NB4 (cell line): ENCODE measurements around the gene TEX53.

Source experiments
- CTCF ChIP-seq: IDR thresholded peaks from one replicate; pipeline ENCODE4 v1.5.1; 2012; ENCODE audit warnings: low read depth, low read length
- MAX ChIP-seq: IDR thresholded peaks from 2 replicates; pipeline ENCODE4 v1.6.1; 2011; ENCODE audit warnings: low read depth, low read length
- MYC ChIP-seq: IDR thresholded peaks from 2 replicates; pipeline ENCODE4 v1.6.1; 2011; ENCODE audit warnings: low read depth, low read length
- POLR2A ChIP-seq: IDR thresholded peaks from 2 replicates; pipeline ENCODE4 v1.6.1; 2011; ENCODE audit warnings: mild to moderate bottlenecking; ENCODE audit not compliant: insufficient read length; ENCODE audit errors: extremely low read depth

GRCh38 chr9:114643001-114643400, 14.6 kb downstream of the TEX53 start:
- no peak for TF ChIP-seq CTCF
- no peak for TF ChIP-seq POLR2A
- TF ChIP-seq MAX, result no peak
- TF ChIP-seq MYC, result no peak
